Skin epidermis (tissue), 12 donors: ENCODE measurements around the gene ACSM6.
A peak's percentile ranks its signal among the peaks of the same experiment; 100 is the strongest.
"Not testable (repeated sequence)": the region's sequence is repeated elsewhere in the genome, so short reads cannot be mapped to it uniquely, and the experiment has no call there.

Experiments used
- H3K27ac ChIP-seq, 21 experiments: fragments of 200-600 bp; sonication (generic) in 11 of 21; one replicate each; pipeline ENCODE4 v1.5.0; 2020; ENCODE audit warnings: mild to moderate bottlenecking in 3 of 21, inconsistent platforms in 2 of 21, moderate library complexity in 2 of 21
- H3K4me3 ChIP-seq, 7 experiments: fragments of 200-600 bp; sonication (generic) in 2 of 7; one replicate each; pipeline ENCODE4 v1.5.0; 2020; ENCODE audit warnings: inconsistent platforms in 2 of 7, mild to moderate bottlenecking in 2 of 7, moderate library complexity in 1 of 7

Gene ACSM6

GRCh38 chr10:95214369-95214768, 20.3 kb downstream of the ACSM6 start:
- Histone ChIP-seq H3K27ac (no peak overlapping the region), H3K4me3 (no peak overlapping the region)

GRCh38 chr10:95214793-95215192, 20.8 kb downstream of the ACSM6 start:
- Histone ChIP-seq H3K4me3 (no peak overlapping the region), H3K27ac (no peak overlapping the region)

- no peak overlapping the region for H3K27ac ChIP-seq
Measured at GRCh38 chr10:95217476-95217875, 23.4 kb downstream of the ACSM6 start.

GRCh38 chr10:95220539-95220938, 26.5 kb downstream of the ACSM6 start:
- no peak overlapping the region for H3K4me3 ChIP-seq

More at GRCh38 chr10:95217476-95217875, 23.4 kb downstream of the ACSM6 start:
- no peak overlapping the region for H3K4me3 ChIP-seq

GRCh38 chr10:95221124-95221523, 27.1 kb downstream of the ACSM6 start:
- Histone ChIP-seq H3K4me3 (no peak overlapping the region), H3K27ac (no peak overlapping the region)

More at GRCh38 chr10:95220539-95220938, 26.5 kb downstream of the ACSM6 start:
- H3K27ac ChIP-seq = no peak overlapping the region

- no peak overlapping the region for H3K27ac ChIP-seq
- H3K4me3 ChIP-seq = no peak overlapping the region
Measured at GRCh38 chr10:95225136-95225535, 31.1 kb downstream of the ACSM6 start.

GRCh38 chr10:95228934-95229723, 35.1 kb downstream of the ACSM6 start:
- peak overlapping the region in 1 of 21 experiments; percentile 22 for H3K27ac ChIP-seq
- H3K4me3 ChIP-seq = not testable (repeated sequence)

- Histone ChIP-seq H3K4me3 (peak overlapping the region in 4 of 7 experiments; percentile 23 to 31 (median 28)), H3K27ac (peak overlapping the region in 1 of 21 experiments; percentile 22)
Measured at GRCh38 chr10:95229724-95230627, 35.9 kb downstream of the ACSM6 start.

- peak overlapping the region in 1 of 21 experiments; percentile 59 for H3K27ac ChIP-seq
- peak overlapping the region; percentile 11 to 31 (median 25) for H3K4me3 ChIP-seq
Measured at GRCh38 chr10:95230677-95231586, 36.9 kb downstream of the ACSM6 start.

GRCh38 chr10:95233377-95234034, 39.5 kb downstream of the ACSM6 start:
- Histone ChIP-seq H3K4me3 (no peak overlapping the region), H3K27ac (no peak overlapping the region)

- no peak overlapping the region for H3K27ac ChIP-seq
- no peak overlapping the region for H3K4me3 ChIP-seq
Measured at GRCh38 chr10:95234951-95235350, 40.9 kb downstream of the ACSM6 start.

GRCh38 chr10:95235676-95236067, 41.6 kb downstream of the ACSM6 start:
- no peak overlapping the region for H3K27ac ChIP-seq
- H3K4me3 ChIP-seq = no peak overlapping the region

GRCh38 chr10:95236068-95236903, 42.2 kb downstream of the ACSM6 start:
- Histone ChIP-seq H3K4me3 (no peak overlapping the region), H3K27ac (no peak overlapping the region)

GRCh38 chr10:95237376-95238170, 43.5 kb downstream of the ACSM6 start:
- Histone ChIP-seq H3K27ac (no peak overlapping the region), H3K4me3 (no peak overlapping the region)

- not testable (repeated sequence) for H3K27ac ChIP-seq, H3K4me3 ChIP-seq
Measured at GRCh38 chr10:95240096-95240495, 46.1 kb downstream of the ACSM6 start.

GRCh38 chr10:95240811-95241210, 46.8 kb downstream of the ACSM6 start:
- H3K27ac ChIP-seq = no peak overlapping the region
- no peak overlapping the region for H3K4me3 ChIP-seq

GRCh38 chr10:95241533-95241932, 47.5 kb downstream of the ACSM6 start:
- no peak overlapping the region for H3K27ac ChIP-seq
- no peak overlapping the region for H3K4me3 ChIP-seq
